Measurements from ENCODE around the gene ING2. TPM values are rescaled to one million over a fixed set of nuclear protein-coding genes. Genes with fewer than 3 reads are reported as not detected.

ING2 gene
- total RNA-seq, 1 donor from 2014 or later: 13.3 TPM

- no peak for ATAC-seq
Observed at GRCh38 chr4:183499801-183500200, 5.1 kb upstream of the ING2 start.

- no peak for ATAC-seq
Observed at GRCh38 chr4:183503497-183504063, 1.3 kb upstream of the ING2 start.

- ATAC-seq: peak; percentile 97
Observed at GRCh38 chr4:183504064-183504929, 561 bp upstream of the ING2 start.

- ATAC-seq: peak; percentile 53
Observed at GRCh38 chr4:183505611-183506388, 942 bp downstream of the ING2 start.

- ATAC-seq: no peak
Observed at GRCh38 chr4:183506389-183506735, 1.5 kb downstream of the ING2 start.

- ATAC-seq: no peak
Observed at GRCh38 chr4:183507925-183508696, 3.3 kb downstream of the ING2 start.

GRCh38 chr4:183508697-183509335, 4.0 kb downstream of the ING2 start:
- no peak for ATAC-seq

- ATAC-seq: no peak
Observed at GRCh38 chr4:183515411-183515810, 10.6 kb downstream of the ING2 start.

- ATAC-seq: no peak
Observed at GRCh38 chr4:183517194-183517593, 12.3 kb downstream of the ING2 start.

GRCh38 chr4:183517781-183518180, 12.9 kb downstream of the ING2 start:
- no peak for ATAC-seq

- ATAC-seq: no peak
Observed at GRCh38 chr4:183522821-183523220, 18.0 kb downstream of the ING2 start.

GRCh38 chr4:183527326-183527725, 22.5 kb downstream of the ING2 start:
- no peak for ATAC-seq

GRCh38 chr4:183532821-183533220, 28.0 kb downstream of the ING2 start:
- no peak for ATAC-seq

GRCh38 chr4:183533698-183534097, 28.8 kb downstream of the ING2 start:
- no peak for ATAC-seq

GRCh38 chr4:183540410-183541009, 35.7 kb downstream of the ING2 start:
- peak; percentile 44 for ATAC-seq

- no peak for ATAC-seq
Observed at GRCh38 chr4:183541010-183541751, 36.3 kb downstream of the ING2 start.

GRCh38 chr4:183541752-183542040, 36.8 kb downstream of the ING2 start:
- no peak for ATAC-seq

- ATAC-seq: no peak
Observed at GRCh38 chr4:183543435-183543834, 38.6 kb downstream of the ING2 start.

- no peak for ATAC-seq
Observed at GRCh38 chr4:183544109-183544508, 39.3 kb downstream of the ING2 start.

GRCh38 chr4:183546376-183546775, 41.5 kb downstream of the ING2 start:
- no peak for ATAC-seq

- no peak for ATAC-seq
Observed at GRCh38 chr4:183548306-183548705, 43.4 kb downstream of the ING2 start.

Measured in esophagus mucosa (tissue), 1 donor.